ENCODE results near the gene TMEM182.

The TMEM182 gene

GRCh38 chr2:102801858-102802699 is 40.2 kb downstream of the TMEM182 start:
- no peak for DNase-seq

DNA sequence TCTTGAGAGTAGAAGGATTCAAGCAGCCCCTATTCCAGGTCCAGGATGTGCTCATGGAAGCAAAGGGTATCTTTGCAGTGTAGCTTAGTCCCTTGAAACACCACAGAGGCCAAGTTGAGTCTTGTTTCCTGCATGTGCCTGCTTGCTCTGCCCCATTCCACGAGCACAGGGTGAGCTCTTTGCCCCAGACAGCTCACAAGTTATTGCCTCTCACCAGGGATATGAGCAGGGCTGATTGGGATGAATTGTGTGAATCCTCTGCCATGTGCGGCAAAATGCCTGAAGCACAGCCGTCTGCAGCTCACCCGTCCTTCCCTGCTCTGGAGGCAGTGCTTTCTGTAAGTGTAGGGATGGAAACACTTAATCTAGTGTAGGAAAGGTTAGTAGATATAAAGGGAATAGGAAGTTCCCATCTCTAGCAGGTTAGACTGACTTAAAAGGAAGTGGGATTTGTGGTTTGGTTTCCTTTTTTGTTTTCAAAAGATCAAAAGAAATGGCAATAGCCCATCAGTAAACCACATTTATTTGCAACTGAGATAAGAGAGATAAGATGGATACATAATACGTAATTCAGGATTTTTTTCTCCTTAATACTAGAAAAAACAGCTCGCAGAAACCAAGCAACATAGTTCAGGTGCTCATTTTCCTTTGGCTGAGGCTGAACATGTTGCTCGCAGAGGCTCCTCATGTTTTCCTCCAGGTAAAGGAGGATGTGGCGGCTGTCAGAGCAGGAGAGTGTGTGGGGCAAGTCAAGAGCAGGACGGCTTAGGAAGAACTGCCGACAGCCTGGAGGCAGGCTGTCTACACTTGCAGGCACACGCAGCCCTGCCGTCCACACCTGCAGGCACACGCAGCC is 41.4 kb downstream of the TMEM182 start:
- DNase-seq, result no peak

DNA sequence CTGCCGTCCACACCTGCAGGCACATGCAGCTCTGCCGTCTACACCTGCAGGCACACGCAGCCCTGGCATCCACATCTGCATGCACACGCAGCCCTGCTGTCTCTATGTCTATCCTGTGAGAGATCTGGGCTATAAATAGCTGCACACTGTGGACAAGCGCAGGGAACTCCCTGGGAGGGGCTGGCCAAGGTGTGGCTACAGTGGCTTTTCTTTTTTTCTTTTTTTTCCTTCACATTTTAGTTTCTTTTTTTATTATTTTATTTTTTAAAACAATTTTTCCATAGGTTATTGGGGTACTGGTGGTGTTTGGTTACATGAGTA is 42.0 kb downstream of the TMEM182 start:
- no peak for DNase-seq

- DNase-seq, result peak; percentile 63
These were observed 44.5 kb downstream of the TMEM182 start for GRCh38 chr2:102806250-102806837.

- DNase-seq, result no peak
These were observed 47.7 kb downstream of the TMEM182 start for GRCh38 chr2:102809291-102810189.

DNA sequence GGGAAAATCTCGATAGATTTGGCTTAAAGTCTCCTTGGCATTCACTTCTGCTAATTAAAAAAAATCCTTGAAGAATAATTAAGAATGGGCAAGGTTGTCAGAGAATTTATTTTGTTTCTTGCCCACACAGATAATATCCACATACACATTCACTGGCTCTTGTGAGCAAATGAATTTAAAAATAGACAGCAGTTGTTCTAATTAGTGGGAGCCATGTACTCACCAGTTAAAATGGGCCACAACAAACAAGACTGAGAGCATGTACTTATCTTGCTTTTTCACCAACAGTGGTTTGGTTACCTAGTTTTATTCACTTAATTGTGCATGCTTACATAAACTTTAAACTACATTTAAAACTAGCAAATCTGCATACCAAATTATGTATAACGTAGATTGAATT is 53.5 kb downstream of the TMEM182 start:
- no peak for DNase-seq

- peak; percentile 37 for DNase-seq
These were observed 65.1 kb downstream of the TMEM182 start for GRCh38 chr2:102826904-102827303.

GRCh38 chr2:102832789-102833188 is 71.0 kb downstream of the TMEM182 start:
- no peak for DNase-seq

- no peak for DNase-seq
These were observed 72.9 kb downstream of the TMEM182 start for GRCh38 chr2:102834523-102835273.

GRCh38 chr2:102837626-102838198 is 75.9 kb downstream of the TMEM182 start:
- no peak for DNase-seq

DNA sequence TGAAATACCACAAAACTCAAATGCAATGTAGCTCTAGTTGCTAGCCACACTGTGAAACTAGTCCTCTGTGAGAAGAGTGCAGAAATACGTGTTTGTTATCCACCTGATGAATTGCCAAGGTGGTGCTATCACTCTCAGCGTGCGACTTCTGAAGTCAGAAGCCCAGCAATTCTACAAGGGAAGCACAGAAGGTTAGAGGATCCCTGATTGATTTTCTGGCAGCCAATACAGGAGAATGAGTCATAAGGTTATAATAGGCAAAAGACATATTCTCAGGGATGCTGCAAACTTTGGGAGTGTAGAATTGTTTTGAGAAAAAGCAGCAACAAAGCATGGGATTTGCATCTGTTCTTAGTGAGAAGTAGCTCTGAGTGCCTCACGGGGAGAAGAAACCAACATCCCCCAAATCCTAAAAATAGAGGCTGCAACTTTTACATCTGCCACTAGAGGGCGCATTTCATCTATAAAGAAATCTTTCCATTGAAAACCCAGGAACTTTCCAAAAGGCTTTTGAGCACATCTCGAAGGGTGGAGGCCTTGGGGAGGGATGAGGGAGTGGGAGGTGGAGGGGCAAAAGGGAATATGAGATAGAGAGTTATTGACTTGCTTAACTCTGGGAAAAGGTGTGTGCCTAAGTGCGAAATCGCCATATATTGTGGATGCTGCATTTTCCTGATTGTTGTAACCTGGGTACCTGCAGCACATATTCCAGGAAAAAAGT is 78.0 kb downstream of the TMEM182 start:
- peak; percentile 34 for DNase-seq

- peak; percentile 51 for DNase-seq
These were observed 79.4 kb downstream of the TMEM182 start for GRCh38 chr2:102841107-102841840.

DNA sequence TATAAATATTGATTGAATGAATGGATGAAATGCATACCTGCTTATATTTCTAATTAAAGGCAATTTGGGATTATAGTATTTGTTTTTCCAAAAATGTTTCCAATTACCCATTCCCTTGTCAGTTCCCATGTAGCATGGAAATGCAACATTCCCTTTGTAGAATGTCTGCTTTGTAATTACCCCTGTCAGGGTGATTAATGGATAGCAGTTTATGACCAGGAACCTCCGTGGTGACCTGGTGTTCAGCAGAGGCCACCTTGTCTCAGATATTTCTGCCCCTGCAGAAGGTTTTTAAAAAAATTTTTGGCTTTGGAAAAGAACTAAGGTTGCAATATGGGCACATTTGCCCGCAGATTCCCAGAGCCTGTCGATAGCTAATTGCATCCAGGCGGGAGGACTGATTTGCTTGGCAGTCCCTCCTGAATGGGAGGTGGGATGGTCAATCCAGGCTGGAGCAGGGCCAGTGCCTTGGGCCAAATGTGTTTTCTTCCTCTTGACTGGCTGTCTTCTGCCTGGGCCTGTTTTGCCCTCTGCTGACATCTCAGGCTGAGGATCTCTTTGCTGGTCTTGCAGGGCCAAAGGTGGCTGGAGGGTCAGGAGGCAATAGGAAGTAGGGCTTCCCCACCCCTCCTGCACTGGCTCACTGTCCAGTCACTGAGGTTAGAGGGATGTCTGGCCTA is 82.1 kb downstream of the TMEM182 start:
- no peak for DNase-seq

DNA sequence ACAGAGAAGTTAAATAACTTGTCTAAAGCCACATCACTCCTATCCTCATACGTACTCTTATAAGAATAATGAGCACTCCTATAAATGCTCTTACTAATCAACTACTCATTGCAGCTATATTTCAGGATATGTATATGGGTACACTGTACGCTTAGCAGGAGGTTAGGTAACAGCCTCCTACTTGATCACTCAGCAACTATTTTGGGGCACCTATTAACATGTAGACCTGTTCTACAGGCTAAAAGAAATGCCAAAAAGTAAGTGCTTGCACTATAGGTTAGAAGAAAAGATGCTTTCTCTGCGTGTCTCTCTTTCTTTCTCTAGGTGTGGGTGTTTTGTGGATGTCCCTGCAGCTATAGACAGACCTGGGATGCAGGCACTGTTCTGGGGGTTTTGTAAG is 83.1 kb downstream of the TMEM182 start:
- DNase-seq, result no peak

GRCh38 chr2:102848366-102848839 is 86.6 kb downstream of the TMEM182 start:
- peak; percentile 51 for DNase-seq

- DNase-seq, result no peak
These were observed 89.1 kb downstream of the TMEM182 start for GRCh38 chr2:102850888-102851287.

- no peak for DNase-seq
These were observed 91.0 kb downstream of the TMEM182 start for GRCh38 chr2:102852867-102853266.
